ENCODE measurements around the gene WT1.
A peak's percentile ranks its signal among the peaks of the same experiment; 100 is the strongest.

The WT1 gene

GRCh38 chr11:32392840-32393239 lies 42.5 kb downstream of the WT1 start:
- no peak for DNase-seq (ENCODE audit: low spot score)
- no peak for TF ChIP-seq CTCF (IDR thresholded peaks at IDR 0.05; ENCODE audit: extremely low read depth, missing control alignments)

GRCh38 chr11:32391956-32392553 lies 43.3 kb downstream of the WT1 start:
- TF ChIP-seq CTCF (IDR thresholded peaks at IDR 0.05; ENCODE audit: extremely low read depth, missing control alignments) = no peak
- DNase-seq (ENCODE audit: low spot score) = no peak

GRCh38 chr11:32391479-32391878 lies 43.9 kb downstream of the WT1 start:
- DNase-seq (ENCODE audit: low spot score) = no peak

GRCh38 chr11:32390712-32391111 lies 44.6 kb downstream of the WT1 start:
- DNase-seq (ENCODE audit: low spot score) = no peak
- TF ChIP-seq CTCF (IDR thresholded peaks at IDR 0.05; ENCODE audit: extremely low read depth, missing control alignments) = no peak

More at GRCh38 chr11:32391479-32391878, 43.9 kb downstream of the WT1 start:
- TF ChIP-seq CTCF (IDR thresholded peaks at IDR 0.05; ENCODE audit: extremely low read depth, missing control alignments) = no peak

GRCh38 chr11:32388871-32389770 lies 46.2 kb downstream of the WT1 start:
- TF ChIP-seq CTCF (IDR thresholded peaks at IDR 0.05; ENCODE audit: extremely low read depth, missing control alignments) = no peak
- DNase-seq (ENCODE audit: low spot score) = peak; percentile 25

- no peak for TF ChIP-seq CTCF (IDR thresholded peaks at IDR 0.05; ENCODE audit: extremely low read depth, missing control alignments)
- no peak for DNase-seq (ENCODE audit: low spot score)
These were observed 47.0 kb downstream of the WT1 start for GRCh38 chr11:32388365-32388764.

GRCh38 chr11:32387411-32387810 lies 47.9 kb downstream of the WT1 start:
- DNase-seq (ENCODE audit: low spot score) = no peak
- TF ChIP-seq CTCF (IDR thresholded peaks at IDR 0.05; ENCODE audit: extremely low read depth, missing control alignments) = no peak

All from GM20000 (cell line).